DND-41 (cell line): ENCODE measurements around the gene IFNA4.

Source experiments
- ATAC-seq: fragments of 200-7000 bp; cut with Tn5 transposase; 3 replicates; pipeline ENCODE4 v1.9.1; 2021; ENCODE audit warnings: low read depth; ENCODE audit not compliant: insufficient read depth
- DNase-seq: peaks from one replicate; pipeline ENCODE4 v3.0.0-alpha.2; 2020
- H2AFZ ChIP-seq: 2 replicates; pipeline ENCODE4 v1.6.0; 2012; ENCODE audit warnings: low read depth, low read length
- H3K27ac ChIP-seq: 2 replicates; pipeline ENCODE4 v1.5.1; 2012; ENCODE audit warnings: low read length, inconsistent platforms
- H3K27me3 ChIP-seq: fragments of 200-600 bp; sonication (generic); 2 replicates; pipeline ENCODE4 v1.6.0; 2012; ENCODE audit warnings: low read length, mild to moderate bottlenecking, inconsistent platforms; ENCODE audit not compliant: insufficient read depth, poor library complexity
- H3K36me3 ChIP-seq: 2 replicates; pipeline ENCODE4 v1.5.1; 2012; ENCODE audit warnings: low read length, inconsistent platforms; ENCODE audit not compliant: insufficient read depth
- H3K4me1 ChIP-seq: 2 replicates; pipeline ENCODE4 v1.5.1; 2012; ENCODE audit warnings: mild to moderate bottlenecking, low read length; ENCODE audit not compliant: insufficient read depth
- H3K4me2 ChIP-seq: 2 replicates; pipeline ENCODE4 v1.6.0; 2012; ENCODE audit warnings: mild to moderate bottlenecking, moderate library complexity, low read length, inconsistent platforms; ENCODE audit not compliant: insufficient read depth
- H3K4me3 ChIP-seq, 2 experiments: fragments of 200-600 bp in 1 of 2; shearing (Covaris generic) in 1 of 2; 2 replicates each; pipeline ENCODE4 v1.5.1; 2012 to 2016; ENCODE audit warnings: inconsistent platforms in 2 of 2, low read length in 2 of 2, mild to moderate bottlenecking in 2 of 2, low read depth in 1 of 2, moderate library complexity in 1 of 2
- H3K79me2 ChIP-seq: 2 replicates; pipeline ENCODE4 v1.6.0; 2012; ENCODE audit warnings: low read length, inconsistent platforms; ENCODE audit not compliant: insufficient read depth
- H3K9ac ChIP-seq: 2 replicates; pipeline ENCODE4 v1.6.0; 2012; ENCODE audit warnings: low read depth, mild to moderate bottlenecking, inconsistent platforms, low read length, moderate library complexity
- H3K9me3 ChIP-seq: 2 replicates; pipeline ENCODE4 v1.5.1; 2012; ENCODE audit warnings: low read length, moderate library complexity, mild to moderate bottlenecking, inconsistent platforms; ENCODE audit not compliant: insufficient read depth, severe bottlenecking
- H4K20me1 ChIP-seq: 2 replicates; pipeline ENCODE4 v1.6.0; 2012; ENCODE audit warnings: low read length; ENCODE audit not compliant: insufficient read depth
- EZH2 ChIP-seq: IDR thresholded peaks from 3 replicates; pipeline ENCODE4 v1.6.1; 2012; ENCODE audit warnings: borderline replicate concordance, low read depth, mild to moderate bottlenecking, moderate library complexity, low read length, inconsistent platforms; ENCODE audit not compliant: severe bottlenecking
- TF ChIP-seq, protein P1 (sequence below): IDR thresholded peaks from 2 replicates; pipeline ENCODE4 v1.5.1; 2012; ENCODE audit warnings: borderline replicate concordance, low read length, moderate library complexity, mild to moderate bottlenecking; ENCODE audit not compliant: poor library complexity, severe bottlenecking; ENCODE audit errors: extremely low read depth

Gene IFNA4

DNA sequence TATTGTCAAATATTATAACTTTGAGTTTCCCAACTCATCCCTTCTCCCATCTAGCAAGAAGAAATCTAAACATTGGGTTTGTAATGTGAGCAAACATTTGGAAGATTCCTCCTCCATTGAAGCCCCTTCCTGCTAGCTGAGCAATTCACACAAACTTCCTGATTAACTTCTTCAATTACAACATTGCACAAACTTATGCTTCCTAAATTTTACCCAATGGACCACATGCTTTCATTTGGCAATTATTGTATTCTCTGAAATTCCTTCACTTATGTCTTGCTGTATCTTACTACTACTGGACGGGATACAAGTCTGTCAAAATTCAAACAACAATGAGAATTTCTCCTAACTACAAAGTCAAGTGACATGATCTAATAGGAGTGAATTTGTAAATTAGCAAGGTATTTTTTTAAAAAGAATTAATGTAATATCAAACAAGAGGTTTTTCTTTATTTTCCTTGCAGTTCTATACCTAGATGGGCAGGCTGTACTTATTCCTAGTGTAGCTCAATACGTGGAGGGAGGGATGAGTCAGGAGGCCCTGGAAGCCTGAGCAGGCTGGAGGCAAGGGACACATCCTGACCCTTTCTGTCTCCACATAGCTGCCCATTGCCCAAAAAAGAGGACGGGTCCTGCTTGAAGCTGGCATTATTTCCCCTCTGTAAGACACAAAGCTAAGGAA lies 33.9 kb downstream of the IFNA4 start:
- TF ChIP-seq EZH2: no peak
- TF ChIP-seq, protein P1, sequence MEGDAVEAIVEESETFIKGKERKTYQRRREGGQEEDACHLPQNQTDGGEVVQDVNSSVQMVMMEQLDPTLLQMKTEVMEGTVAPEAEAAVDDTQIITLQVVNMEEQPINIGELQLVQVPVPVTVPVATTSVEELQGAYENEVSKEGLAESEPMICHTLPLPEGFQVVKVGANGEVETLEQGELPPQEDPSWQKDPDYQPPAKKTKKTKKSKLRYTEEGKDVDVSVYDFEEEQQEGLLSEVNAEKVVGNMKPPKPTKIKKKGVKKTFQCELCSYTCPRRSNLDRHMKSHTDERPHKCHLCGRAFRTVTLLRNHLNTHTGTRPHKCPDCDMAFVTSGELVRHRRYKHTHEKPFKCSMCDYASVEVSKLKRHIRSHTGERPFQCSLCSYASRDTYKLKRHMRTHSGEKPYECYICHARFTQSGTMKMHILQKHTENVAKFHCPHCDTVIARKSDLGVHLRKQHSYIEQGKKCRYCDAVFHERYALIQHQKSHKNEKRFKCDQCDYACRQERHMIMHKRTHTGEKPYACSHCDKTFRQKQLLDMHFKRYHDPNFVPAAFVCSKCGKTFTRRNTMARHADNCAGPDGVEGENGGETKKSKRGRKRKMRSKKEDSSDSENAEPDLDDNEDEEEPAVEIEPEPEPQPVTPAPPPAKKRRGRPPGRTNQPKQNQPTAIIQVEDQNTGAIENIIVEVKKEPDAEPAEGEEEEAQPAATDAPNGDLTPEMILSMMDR: no peak
- no peaks in the 10 kb centered on the region for H3K36me3 ChIP-seq
- H3K4me3 ChIP-seq: no peak overlapping the region
- ATAC-seq (peak; percentile 39), DNase-seq (no peak)
- no peaks in the 10 kb centered on the region for H3K27me3 ChIP-seq
- no peaks in the 10 kb centered on the region for H4K20me1 ChIP-seq
- H3K4me1 ChIP-seq: peaks cover 5% of the 10 kb centered on the region
- H3K4me2 ChIP-seq: no peak overlapping the region
- peaks cover 2% of the 10 kb centered on the region for H3K9me3 ChIP-seq
- peak overlapping the region; percentile 48; the same call in 1 of the 2 replicates for H2AFZ ChIP-seq
- H3K79me2 ChIP-seq: no peaks in the 10 kb centered on the region
- H3K9ac ChIP-seq: no peak overlapping the region
- H3K27ac ChIP-seq: no peak overlapping the region

DNA sequence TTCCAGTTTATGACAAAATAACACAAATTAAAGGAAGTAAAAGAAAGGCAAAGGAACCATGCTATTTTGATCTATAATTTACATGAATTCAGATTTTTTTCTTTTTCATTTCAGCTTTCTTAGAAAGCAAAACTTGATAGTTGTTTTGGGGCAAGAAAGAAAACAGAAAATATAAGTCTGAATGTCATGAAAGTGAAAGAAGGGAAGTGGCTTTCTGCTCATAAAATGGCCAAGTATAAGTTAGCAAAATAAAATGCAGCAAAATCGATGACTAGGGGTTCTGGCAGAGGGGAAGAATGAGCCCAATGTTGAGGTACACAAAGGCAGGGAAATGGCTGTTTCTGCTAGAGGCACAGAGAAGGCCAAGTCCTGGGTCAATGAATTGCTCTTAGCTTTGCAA lies 42.8 kb downstream of the IFNA4 start:
- H3K79me2 ChIP-seq: no peaks in the 10 kb centered on the region
- no peaks in the 10 kb centered on the region for H3K36me3 ChIP-seq
- peaks cover 8% of the 10 kb centered on the region for H3K4me1 ChIP-seq
- DNase-seq: no peak
- H3K27ac ChIP-seq: no peak overlapping the region; the same call in 1 of the 2 replicates
- H4K20me1 ChIP-seq: no peaks in the 10 kb centered on the region
- TF ChIP-seq, protein P1: no peak
- no peak for TF ChIP-seq EZH2
- no peak overlapping the region for H3K9ac ChIP-seq
- no peak overlapping the region for H3K4me2 ChIP-seq
- no peak; the same call in 2 of the 3 replicates for ATAC-seq
- no peak overlapping the region for H3K4me3 ChIP-seq
- H3K27me3 ChIP-seq: no peaks in the 10 kb centered on the region
- H2AFZ ChIP-seq: peak overlapping the region; percentile 47; the same call in 1 of the 2 replicates
- H3K9me3 ChIP-seq: peaks cover 10% of the 10 kb centered on the region

DNA sequence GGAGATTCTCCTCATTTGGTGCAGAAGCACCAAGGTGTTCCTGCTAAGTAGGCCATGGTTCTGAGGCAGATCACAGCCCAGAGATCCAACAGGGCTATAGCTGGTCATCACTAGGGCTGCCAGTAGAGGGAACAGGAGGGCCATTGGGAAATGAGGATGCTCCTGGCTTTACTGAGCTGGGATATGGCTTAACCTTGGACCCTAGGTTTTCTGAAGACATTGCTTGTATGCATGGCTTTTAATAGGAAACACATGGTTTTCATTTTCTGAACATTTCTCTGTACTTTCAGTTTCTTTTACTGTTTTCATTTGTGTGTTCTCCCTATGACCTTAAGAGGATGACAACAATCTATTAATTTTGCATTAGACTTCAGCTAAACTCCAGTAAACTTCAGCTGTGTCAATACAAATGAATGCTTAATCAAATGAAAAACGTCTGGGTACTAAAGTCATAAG lies 45.9 kb downstream of the IFNA4 start, which contains the start of gene IFNW1:
Gene IFNW1 (minus strand): TSS at position 406 of the 456 bp plus-strand sequence. CDS start 262 bp downstream, at position 144.
- Histone ChIP-seq H3K4me2 (no peak within 1 kb of the TSS), H3K9ac (no peak within 1 kb of the TSS), H3K79me2 (no peaks in the 10 kb centered on the region), H2AFZ (no peak within 1 kb of the TSS), H4K20me1 (no peaks in the 10 kb centered on the region), H3K4me3 (no peak within 1 kb of the TSS), H3K36me3 (no peaks in the 10 kb centered on the region), H3K27me3 (no peaks in the 10 kb centered on the region), H3K27ac (no peak within 1 kb of the TSS), H3K9me3 (no peaks in the 10 kb centered on the region), H3K4me1 (peaks cover 8% of the 10 kb centered on the region)
- TF ChIP-seq, protein P1: no peak
- TF ChIP-seq EZH2: no peak
- DNase-seq (no peak), ATAC-seq (0 out of 3 replicates have a peak, but pooled peaks have one; percentile 17)
